ENCODE measurements around the gene ZC2HC1C.

Gene ZC2HC1C

GRCh38 chr14:75042035-75042434, 27.4 kb upstream of the ZC2HC1C start:
- Histone ChIP-seq H3K27me3 (ENCODE audit: control insufficient read depth in 2 of 2, insufficient read depth in 2 of 2, low read length in 2 of 2) (no peaks in the 10 kb centered on the region), H3K4me3 (ENCODE audit: low read length in 2 of 2) (peak overlapping the region in 1 of 2 donors; percentile 40), H3K4me1 (ENCODE audit: control insufficient read depth in 2 of 2, insufficient read depth in 2 of 2, low read length in 2 of 2) (peaks cover 14 to 25% of the 10 kb centered on the region in 2 donors), H3K9me3 (ENCODE audit: control insufficient read depth in 2 of 2, low read length in 2 of 2) (no peaks in the 10 kb centered on the region), H3K9ac (ENCODE audit: low read depth in 1 of 2, low read length in 2 of 2) (peak overlapping the region in 1 of 2 donors; percentile 42), H3K36me3 (ENCODE audit: control insufficient read depth in 2 of 2, insufficient read depth in 2 of 2, low read length in 2 of 2) (peaks cover 3 to 8% of the 10 kb centered on the region in 2 donors), H3K27ac (ENCODE audit: low read depth in 2 of 2, low read length in 2 of 2) (peak overlapping the region; percentile 52 to 69)

DNA sequence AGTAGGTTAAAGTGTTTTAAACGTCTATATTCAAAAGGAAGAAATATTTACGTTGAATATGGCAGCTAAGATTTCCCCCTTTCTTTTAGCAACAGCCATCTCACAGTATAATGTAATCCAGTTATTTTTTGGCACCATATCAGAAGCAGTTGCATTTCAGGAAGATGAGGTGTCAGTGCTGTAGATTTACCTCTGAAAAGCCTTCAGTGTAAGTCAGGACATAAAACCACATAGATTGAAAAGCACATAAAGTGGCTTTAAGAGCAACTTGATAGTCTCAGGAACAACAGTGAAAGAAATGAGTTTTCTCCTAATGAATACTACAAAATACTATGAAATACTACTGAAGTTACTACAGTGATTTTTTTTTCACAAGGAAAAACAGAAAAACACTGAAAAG, 25.1 kb upstream of the ZC2HC1C start:
- Histone ChIP-seq H3K9ac (ENCODE audit: low read depth in 1 of 2, low read length in 2 of 2) (no peak overlapping the region), H3K9me3 (ENCODE audit: control insufficient read depth in 2 of 2, low read length in 2 of 2) (no peaks in the 10 kb centered on the region), H3K4me1 (ENCODE audit: control insufficient read depth in 2 of 2, insufficient read depth in 2 of 2, low read length in 2 of 2) (peaks cover 14 to 27% of the 10 kb centered on the region in 2 donors)

DNA sequence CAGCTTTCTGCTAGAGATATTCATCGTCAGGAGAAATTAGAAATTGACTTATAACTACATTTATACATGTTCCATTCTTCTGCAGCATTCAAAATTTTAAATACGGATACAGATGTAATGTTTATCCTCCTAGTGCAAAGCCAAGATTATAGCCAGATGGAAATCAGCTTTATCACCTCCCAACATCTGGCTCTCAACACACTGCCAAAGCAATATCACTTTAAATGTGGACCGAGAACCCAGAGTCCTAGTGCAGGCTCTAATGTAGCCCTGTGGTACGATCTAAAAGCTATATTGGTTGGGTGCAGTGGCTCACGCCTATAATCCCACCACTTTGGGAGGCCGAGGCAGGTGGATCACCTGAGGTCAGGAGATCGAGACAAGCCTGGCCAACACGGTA, 24.7 kb upstream of the ZC2HC1C start:
- Histone ChIP-seq H3K36me3 (ENCODE audit: control insufficient read depth in 2 of 2, insufficient read depth in 2 of 2, low read length in 2 of 2) (no peaks in the 10 kb centered on the region), H3K27me3 (ENCODE audit: control insufficient read depth in 2 of 2, insufficient read depth in 2 of 2, low read length in 2 of 2) (no peaks in the 10 kb centered on the region), H3K4me3 (ENCODE audit: low read length in 2 of 2) (no peak overlapping the region), H3K9ac (ENCODE audit: low read depth in 1 of 2, low read length in 2 of 2) (no peak overlapping the region), H3K9me3 (ENCODE audit: control insufficient read depth in 2 of 2, low read length in 2 of 2) (no peaks in the 10 kb centered on the region), H3K27ac (ENCODE audit: low read depth in 2 of 2, low read length in 2 of 2) (no peak overlapping the region), H3K4me1 (ENCODE audit: control insufficient read depth in 2 of 2, insufficient read depth in 2 of 2, low read length in 2 of 2) (peaks cover 14 to 27% of the 10 kb centered on the region in 2 donors)

More for the DNA sequence above, 25.1 kb upstream of the ZC2HC1C start:
- Histone ChIP-seq H3K27ac (ENCODE audit: low read depth in 2 of 2, low read length in 2 of 2) (no peak overlapping the region), H3K4me3 (ENCODE audit: low read length in 2 of 2) (no peak overlapping the region), H3K36me3 (ENCODE audit: control insufficient read depth in 2 of 2, insufficient read depth in 2 of 2, low read length in 2 of 2) (no peaks in the 10 kb centered on the region), H3K27me3 (ENCODE audit: control insufficient read depth in 2 of 2, insufficient read depth in 2 of 2, low read length in 2 of 2) (no peaks in the 10 kb centered on the region)

DNA sequence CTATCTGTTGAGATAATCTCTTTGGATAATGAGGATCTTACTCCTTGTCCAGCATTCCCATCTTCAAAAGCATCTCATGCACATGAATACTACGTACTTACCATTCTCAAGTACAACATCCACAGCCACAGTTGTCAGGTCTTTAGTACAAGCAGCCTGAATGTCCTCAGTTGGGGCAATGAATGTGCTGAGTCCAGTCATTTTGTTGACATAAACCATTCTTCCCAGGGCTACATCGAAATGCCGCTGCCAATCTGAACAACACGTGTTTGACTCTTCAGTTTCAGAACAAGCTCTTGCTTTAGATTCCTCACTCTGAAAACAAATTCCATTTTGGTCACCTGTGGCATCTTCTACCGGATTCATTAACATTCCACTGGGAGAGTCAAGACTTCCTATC, 23.2 kb upstream of the ZC2HC1C start:
- Histone ChIP-seq H3K27me3 (ENCODE audit: control insufficient read depth in 2 of 2, insufficient read depth in 2 of 2, low read length in 2 of 2) (no peaks in the 10 kb centered on the region), H3K4me3 (ENCODE audit: low read length in 2 of 2) (no peak overlapping the region), H3K36me3 (ENCODE audit: control insufficient read depth in 2 of 2, insufficient read depth in 2 of 2, low read length in 2 of 2) (no peaks in the 10 kb centered on the region), H3K9ac (ENCODE audit: low read depth in 1 of 2, low read length in 2 of 2) (no peak overlapping the region), H3K4me1 (ENCODE audit: control insufficient read depth in 2 of 2, insufficient read depth in 2 of 2, low read length in 2 of 2) (peaks cover 12 to 22% of the 10 kb centered on the region in 2 donors), H3K27ac (ENCODE audit: low read depth in 2 of 2, low read length in 2 of 2) (peak overlapping the region in 1 of 2 donors; percentile 3), H3K9me3 (ENCODE audit: control insufficient read depth in 2 of 2, low read length in 2 of 2) (no peaks in the 10 kb centered on the region)

DNA sequence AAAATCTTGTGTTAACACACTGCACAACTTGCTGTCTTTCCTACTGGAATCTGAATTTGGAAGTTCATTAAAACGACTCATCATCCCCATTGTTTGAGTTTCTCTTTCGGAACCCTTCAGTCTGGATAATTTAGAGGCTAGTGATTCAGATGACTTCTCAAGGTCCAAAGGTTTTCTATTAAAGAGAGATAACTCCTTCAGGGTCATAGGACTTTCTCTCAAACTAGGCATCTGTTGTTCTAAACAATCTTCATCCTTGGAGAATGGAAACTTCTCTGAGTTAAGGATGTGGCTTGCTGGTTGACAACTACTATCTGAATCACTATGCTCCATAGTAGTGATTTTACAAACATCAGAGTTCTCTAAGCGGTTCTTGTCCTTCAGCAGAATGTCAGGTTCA, 22.5 kb upstream of the ZC2HC1C start:
- Histone ChIP-seq H3K4me3 (ENCODE audit: low read length in 2 of 2) (no peak overlapping the region), H3K27ac (ENCODE audit: low read depth in 2 of 2, low read length in 2 of 2) (peak overlapping the region in 1 of 2 donors; percentile 3), H3K4me1 (ENCODE audit: control insufficient read depth in 2 of 2, insufficient read depth in 2 of 2, low read length in 2 of 2) (peaks cover 11 to 18% of the 10 kb centered on the region in 2 donors)

GRCh38 chr14:75047506-75047905, 21.9 kb upstream of the ZC2HC1C start:
- Histone ChIP-seq H3K36me3 (ENCODE audit: control insufficient read depth in 2 of 2, insufficient read depth in 2 of 2, low read length in 2 of 2) (no peaks in the 10 kb centered on the region), H3K27me3 (ENCODE audit: control insufficient read depth in 2 of 2, insufficient read depth in 2 of 2, low read length in 2 of 2) (no peaks in the 10 kb centered on the region), H3K4me1 (ENCODE audit: control insufficient read depth in 2 of 2, insufficient read depth in 2 of 2, low read length in 2 of 2) (peaks cover 5 to 12% of the 10 kb centered on the region in 2 donors), H3K4me3 (ENCODE audit: low read length in 2 of 2) (no peak overlapping the region), H3K9me3 (ENCODE audit: control insufficient read depth in 2 of 2, low read length in 2 of 2) (no peaks in the 10 kb centered on the region), H3K9ac (ENCODE audit: low read depth in 1 of 2, low read length in 2 of 2) (no peak overlapping the region), H3K27ac (ENCODE audit: low read depth in 2 of 2, low read length in 2 of 2) (no peak overlapping the region)

More for the DNA sequence above, 22.5 kb upstream of the ZC2HC1C start:
- H3K36me3 ChIP-seq (ENCODE audit: control insufficient read depth in 2 of 2, insufficient read depth in 2 of 2, low read length in 2 of 2), result no peaks in the 10 kb centered on the region
- no peak overlapping the region for H3K9ac ChIP-seq (ENCODE audit: low read depth in 1 of 2, low read length in 2 of 2)
- no peaks in the 10 kb centered on the region for H3K27me3 ChIP-seq (ENCODE audit: control insufficient read depth in 2 of 2, insufficient read depth in 2 of 2, low read length in 2 of 2)
- no peaks in the 10 kb centered on the region for H3K9me3 ChIP-seq (ENCODE audit: control insufficient read depth in 2 of 2, low read length in 2 of 2)

DNA sequence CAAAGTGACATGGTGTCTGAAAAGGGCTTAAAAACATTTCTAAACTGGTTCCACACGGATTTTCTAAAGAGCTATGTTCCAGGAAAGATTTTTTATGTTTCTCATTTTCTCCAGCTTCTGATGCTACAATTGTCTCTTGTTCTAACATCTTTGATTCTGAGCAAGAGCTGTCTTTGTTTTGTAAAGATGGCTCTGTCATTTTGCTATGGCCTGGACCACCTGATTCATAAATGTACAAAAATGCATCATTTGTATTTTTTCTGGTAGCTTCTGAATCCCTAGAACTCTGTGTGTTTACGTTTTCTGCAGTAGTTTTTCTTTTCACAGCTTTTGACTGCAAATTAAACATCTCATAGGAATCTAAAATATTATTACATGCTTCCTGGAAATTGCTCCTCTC, 21.3 kb upstream of the ZC2HC1C start:
- H3K4me1 ChIP-seq (ENCODE audit: control insufficient read depth in 2 of 2, insufficient read depth in 2 of 2, low read length in 2 of 2), result peaks cover 2 to 11% of the 10 kb centered on the region in 2 donors
- H3K27ac ChIP-seq (ENCODE audit: low read depth in 2 of 2, low read length in 2 of 2), result no peak overlapping the region
- H3K36me3 ChIP-seq (ENCODE audit: control insufficient read depth in 2 of 2, insufficient read depth in 2 of 2, low read length in 2 of 2), result no peaks in the 10 kb centered on the region
- no peaks in the 10 kb centered on the region for H3K9me3 ChIP-seq (ENCODE audit: control insufficient read depth in 2 of 2, low read length in 2 of 2)
- no peak overlapping the region for H3K9ac ChIP-seq (ENCODE audit: low read depth in 1 of 2, low read length in 2 of 2)
- H3K27me3 ChIP-seq (ENCODE audit: control insufficient read depth in 2 of 2, insufficient read depth in 2 of 2, low read length in 2 of 2), result no peaks in the 10 kb centered on the region
- no peak overlapping the region for H3K4me3 ChIP-seq (ENCODE audit: low read length in 2 of 2)

DNA sequence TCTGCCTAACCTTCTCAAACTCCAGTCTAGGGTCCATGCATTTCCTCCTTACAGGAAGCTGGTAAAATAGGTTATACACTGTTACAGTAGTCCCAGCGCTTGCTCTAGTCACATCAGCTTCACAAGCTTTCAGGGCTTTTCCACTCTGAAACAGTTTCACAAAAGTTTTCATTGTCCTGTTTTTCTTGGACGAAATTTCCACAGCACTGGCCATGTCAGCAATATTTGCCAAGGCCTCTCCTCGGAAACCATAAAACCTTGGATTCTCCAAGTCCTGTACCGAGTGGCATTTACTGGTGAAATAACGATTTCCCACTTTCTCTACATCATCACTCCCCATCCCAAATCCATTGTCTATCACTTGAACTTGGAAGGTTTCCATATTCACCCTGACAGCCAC, 20.3 kb upstream of the ZC2HC1C start:
- Histone ChIP-seq H3K27me3 (ENCODE audit: control insufficient read depth in 2 of 2, insufficient read depth in 2 of 2, low read length in 2 of 2) (no peaks in the 10 kb centered on the region), H3K36me3 (ENCODE audit: control insufficient read depth in 2 of 2, insufficient read depth in 2 of 2, low read length in 2 of 2) (no peaks in the 10 kb centered on the region), H3K27ac (ENCODE audit: low read depth in 2 of 2, low read length in 2 of 2) (no peak overlapping the region), H3K9ac (ENCODE audit: low read depth in 1 of 2, low read length in 2 of 2) (no peak overlapping the region), H3K4me3 (ENCODE audit: low read length in 2 of 2) (no peak overlapping the region), H3K9me3 (ENCODE audit: control insufficient read depth in 2 of 2, low read length in 2 of 2) (no peaks in the 10 kb centered on the region), H3K4me1 (ENCODE audit: control insufficient read depth in 2 of 2, insufficient read depth in 2 of 2, low read length in 2 of 2) (peaks cover 2 to 11% of the 10 kb centered on the region in 2 donors)

- no peaks in the 10 kb centered on the region for H3K9me3 ChIP-seq (ENCODE audit: control insufficient read depth in 2 of 2, low read length in 2 of 2)
- no peak overlapping the region for H3K4me3 ChIP-seq (ENCODE audit: low read length in 2 of 2)
- H3K27me3 ChIP-seq (ENCODE audit: control insufficient read depth in 2 of 2, insufficient read depth in 2 of 2, low read length in 2 of 2), result no peaks in the 10 kb centered on the region
- no peaks in the 10 kb centered on the region for H3K36me3 ChIP-seq (ENCODE audit: control insufficient read depth in 2 of 2, insufficient read depth in 2 of 2, low read length in 2 of 2)
- no peak overlapping the region for H3K27ac ChIP-seq (ENCODE audit: low read depth in 2 of 2, low read length in 2 of 2)
- no peak overlapping the region for H3K9ac ChIP-seq (ENCODE audit: low read depth in 1 of 2, low read length in 2 of 2)
- peaks cover 2 to 7% of the 10 kb centered on the region in 2 donors for H3K4me1 ChIP-seq (ENCODE audit: control insufficient read depth in 2 of 2, insufficient read depth in 2 of 2, low read length in 2 of 2)
Observed at GRCh38 chr14:75049731-75050201, 19.7 kb upstream of the ZC2HC1C start.

GRCh38 chr14:75050852-75051555, 18.4 kb upstream of the ZC2HC1C start, which contains the start of gene MLH3:
Gene MLH3, minus strand, starts transcription at chr14:75051467. Its CDS starts 1,812 bp downstream, at chr14:75049655.
- Histone ChIP-seq H3K27ac (ENCODE audit: low read depth in 2 of 2, low read length in 2 of 2) (peak within 1 kb of the TSS; percentile 84 to 88), H3K4me3 (ENCODE audit: low read length in 2 of 2) (peak within 1 kb of the TSS; percentile 78 to 89), H3K9ac (ENCODE audit: low read depth in 1 of 2, low read length in 2 of 2) (peak within 1 kb of the TSS; percentile 81 to 82), H3K27me3 (ENCODE audit: control insufficient read depth in 2 of 2, insufficient read depth in 2 of 2, low read length in 2 of 2) (no peaks in the 10 kb centered on the region), H3K4me1 (ENCODE audit: control insufficient read depth in 2 of 2, insufficient read depth in 2 of 2, low read length in 2 of 2) (peaks cover 2 to 7% of the 10 kb centered on the region in 2 donors), H3K36me3 (ENCODE audit: control insufficient read depth in 2 of 2, insufficient read depth in 2 of 2, low read length in 2 of 2) (no peaks in the 10 kb centered on the region), H3K9me3 (ENCODE audit: control insufficient read depth in 2 of 2, low read length in 2 of 2) (no peaks in the 10 kb centered on the region)
